ENCODE data around the gene PARD3B.

The PARD3B gene

DNA sequence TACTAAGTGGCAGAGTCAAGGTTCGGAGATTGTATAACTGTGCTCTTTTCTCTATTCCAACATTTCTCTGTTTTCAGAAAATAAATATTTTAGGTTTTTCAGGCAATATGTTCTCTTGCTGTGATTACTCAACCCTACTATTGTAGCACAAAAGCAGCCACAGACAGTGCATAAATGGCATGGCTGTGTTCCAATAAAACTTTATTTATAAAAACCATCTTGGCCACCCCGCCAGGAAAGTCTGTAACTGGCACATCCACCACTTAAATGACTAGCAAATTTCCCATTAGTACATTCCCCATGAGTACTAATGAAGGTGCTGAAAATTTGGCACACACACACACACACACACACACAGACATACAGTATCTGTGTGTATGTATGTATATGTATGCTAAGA, 30.8 kb upstream of the PARD3B start:
- Histone ChIP-seq H3K4me1 (ENCODE audit: control insufficient read depth, insufficient read depth, low read length) (no peaks in the 10 kb centered on the region), H3K4me3 (ENCODE audit: low read length) (no peak overlapping the region), H3K4me2 (ENCODE audit: low read length) (no peak overlapping the region), H3K9ac (ENCODE audit: low read depth, low read length) (no peak overlapping the region), H3K36me3 (ENCODE audit: insufficient read depth, low read length) (no peaks in the 10 kb centered on the region), H3K9me3 (replicated peaks; ENCODE audit: low read length) (no peaks in the 10 kb centered on the region), H3K27me3 (ENCODE audit: control insufficient read depth, insufficient read depth, low read length) (no peaks in the 10 kb centered on the region)

DNA sequence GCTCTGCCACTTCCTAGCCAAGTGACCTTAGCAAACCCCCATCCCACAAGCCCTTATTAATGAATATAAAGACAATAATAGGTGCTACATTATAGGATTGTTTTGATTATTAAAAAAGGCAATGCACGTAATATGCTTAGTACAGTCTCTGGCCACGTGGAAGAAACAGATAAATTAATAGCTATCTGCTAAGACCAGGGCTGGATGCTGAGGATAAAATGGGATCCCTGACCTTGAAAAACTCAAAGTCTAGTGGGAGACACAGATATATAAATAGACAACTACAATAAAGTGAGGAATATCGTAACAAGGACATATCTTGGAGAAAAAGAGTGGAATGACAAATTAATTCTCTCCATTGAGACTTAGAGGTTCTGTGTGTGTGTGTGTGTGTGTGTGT, 29.9 kb upstream of the PARD3B start:
- Histone ChIP-seq H3K9me3 (replicated peaks; ENCODE audit: low read length) (no peaks in the 10 kb centered on the region), H3K27me3 (ENCODE audit: control insufficient read depth, insufficient read depth, low read length) (no peaks in the 10 kb centered on the region), H3K4me3 (ENCODE audit: low read length) (no peak overlapping the region), H3K4me2 (ENCODE audit: low read length) (no peak overlapping the region), H3K36me3 (ENCODE audit: insufficient read depth, low read length) (no peaks in the 10 kb centered on the region), H3K4me1 (ENCODE audit: control insufficient read depth, insufficient read depth, low read length) (no peaks in the 10 kb centered on the region), H3K9ac (ENCODE audit: low read depth, low read length) (no peak overlapping the region)

DNA sequence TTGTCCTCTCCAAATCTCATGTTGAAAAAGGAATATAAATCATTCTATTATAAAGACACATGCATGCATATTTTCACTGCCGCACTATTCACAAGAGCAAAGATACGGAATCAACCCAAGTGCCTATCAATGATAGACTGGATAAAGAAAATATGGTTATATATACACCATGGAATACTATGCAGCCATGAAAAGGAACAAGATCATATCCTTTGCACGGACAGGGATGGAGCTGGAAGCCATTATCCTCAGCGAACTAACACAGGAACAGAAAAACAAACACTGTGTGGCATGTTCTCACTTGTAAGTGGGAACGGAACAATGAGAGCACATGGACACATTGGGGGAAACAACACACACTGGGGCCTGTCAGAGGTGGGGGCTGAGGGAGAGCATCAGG, 28.1 kb upstream of the PARD3B start:
- Histone ChIP-seq H3K4me1 (ENCODE audit: control insufficient read depth, insufficient read depth, low read length) (no peaks in the 10 kb centered on the region), H3K9ac (ENCODE audit: low read depth, low read length) (no peak overlapping the region)

DNA sequence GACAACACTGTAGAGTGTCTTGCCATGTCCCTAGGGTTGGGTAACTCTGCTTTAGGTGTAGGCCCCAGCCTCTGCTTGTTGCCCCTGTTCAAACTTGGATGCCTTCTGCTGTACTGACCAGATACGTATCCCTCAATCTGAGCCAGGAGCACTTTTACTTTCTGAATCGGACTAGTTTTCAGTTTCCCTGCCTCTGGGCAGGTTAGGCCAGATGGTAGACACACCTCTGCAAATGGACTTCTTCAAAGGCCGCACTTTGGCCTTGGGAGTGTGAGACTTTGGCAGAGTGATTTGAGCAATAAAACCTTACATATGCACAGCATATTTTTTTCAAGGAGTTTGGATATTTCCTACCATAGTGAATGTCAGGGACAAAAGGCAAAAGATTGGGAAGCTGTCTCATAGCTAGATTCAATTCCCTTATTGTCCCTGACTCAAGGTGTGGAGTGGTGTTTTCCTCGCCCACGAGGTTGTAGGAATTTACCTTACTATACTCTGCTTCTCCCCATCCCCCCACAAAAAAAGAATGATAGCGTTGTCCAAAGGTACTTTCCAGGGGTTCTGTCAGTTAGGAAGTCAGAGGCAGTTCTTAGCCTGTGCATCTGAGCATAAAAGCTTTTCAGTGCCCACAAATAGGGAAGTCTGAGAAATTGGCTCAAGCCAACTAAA, 15.3 kb upstream of the PARD3B start:
- H3K36me3 ChIP-seq (ENCODE audit: insufficient read depth, low read length), result no peaks in the 10 kb centered on the region
- no peaks in the 10 kb centered on the region for H3K9me3 ChIP-seq (replicated peaks; ENCODE audit: low read length)
- H3K4me2 ChIP-seq (ENCODE audit: low read length), result no peak overlapping the region
- H3K9ac ChIP-seq (ENCODE audit: low read depth, low read length), result no peak overlapping the region
- H3K4me1 ChIP-seq (ENCODE audit: control insufficient read depth, insufficient read depth, low read length), result peaks cover 16% of the 10 kb centered on the region
- H3K27me3 ChIP-seq (ENCODE audit: control insufficient read depth, insufficient read depth, low read length), result no peaks in the 10 kb centered on the region
- no peak overlapping the region for H3K4me3 ChIP-seq (ENCODE audit: low read length)

More for the DNA sequence above, 28.1 kb upstream of the PARD3B start:
- no peaks in the 10 kb centered on the region for H3K9me3 ChIP-seq (replicated peaks; ENCODE audit: low read length)
- no peak overlapping the region for H3K4me2 ChIP-seq (ENCODE audit: low read length)
- H3K27me3 ChIP-seq (ENCODE audit: control insufficient read depth, insufficient read depth, low read length), result no peaks in the 10 kb centered on the region
- H3K36me3 ChIP-seq (ENCODE audit: insufficient read depth, low read length), result no peaks in the 10 kb centered on the region
- no peak overlapping the region for H3K4me3 ChIP-seq (ENCODE audit: low read length)

DNA sequence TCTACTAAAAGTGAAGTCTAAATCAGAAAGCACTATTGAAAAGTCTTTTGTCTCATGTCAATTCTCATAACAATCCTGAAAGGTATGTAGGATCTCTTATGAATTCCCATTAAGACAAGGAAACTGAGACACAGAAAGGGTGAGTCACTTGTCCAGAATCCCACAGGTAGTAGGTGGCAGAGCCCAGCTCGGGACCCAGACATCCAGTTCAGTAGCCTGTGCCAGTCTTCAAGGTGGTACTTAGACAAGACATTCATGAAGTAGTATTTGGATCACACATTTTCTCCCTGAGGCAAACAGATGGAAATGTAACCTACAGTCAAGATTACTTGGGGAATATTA, 14.8 kb upstream of the PARD3B start:
- no peak overlapping the region for H3K9ac ChIP-seq (ENCODE audit: low read depth, low read length)

DNA sequence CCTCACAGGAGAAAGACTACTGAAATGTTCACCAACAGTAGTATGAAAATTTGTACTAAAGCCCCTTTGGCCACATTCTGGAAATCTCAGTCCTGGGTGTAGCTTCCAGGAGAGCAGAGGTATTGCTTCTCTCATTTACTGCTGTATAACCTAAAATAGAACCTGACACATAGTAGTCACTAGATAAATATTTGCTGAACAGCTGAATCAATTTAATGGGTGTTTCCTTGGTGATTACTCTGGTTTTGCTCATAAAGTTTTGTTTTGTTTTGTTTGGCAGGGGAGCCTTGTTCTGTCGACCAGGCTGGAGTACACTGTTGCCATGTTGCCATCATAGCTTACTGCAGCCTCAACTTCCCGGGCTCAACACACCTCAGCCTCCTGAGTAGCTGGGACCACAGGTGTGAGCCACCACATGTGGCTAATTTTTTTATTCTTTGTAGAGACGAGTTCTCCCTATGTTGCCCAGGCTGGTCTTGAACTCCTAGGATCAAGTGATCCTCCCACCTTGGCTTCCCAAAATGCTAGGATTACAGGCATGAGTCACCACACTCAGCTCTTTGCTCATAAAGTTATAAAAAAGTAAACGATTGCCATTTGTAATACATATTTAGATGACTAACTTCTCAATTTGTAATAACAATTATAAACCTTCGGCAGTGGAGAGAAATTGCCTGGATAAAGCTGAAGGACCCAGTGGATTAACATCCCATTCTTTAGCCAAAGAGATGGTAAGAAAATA, 11.5 kb upstream of the PARD3B start:
- Histone ChIP-seq H3K27me3 (ENCODE audit: control insufficient read depth, insufficient read depth, low read length) (no peaks in the 10 kb centered on the region), H3K4me1 (ENCODE audit: control insufficient read depth, insufficient read depth, low read length) (peaks cover 21% of the 10 kb centered on the region), H3K9me3 (replicated peaks; ENCODE audit: low read length) (no peaks in the 10 kb centered on the region), H3K4me3 (ENCODE audit: low read length) (no peak overlapping the region), H3K9ac (ENCODE audit: low read depth, low read length) (peak overlapping the region; percentile 8), H3K4me2 (ENCODE audit: low read length) (peak overlapping the region; percentile 37), H3K36me3 (ENCODE audit: insufficient read depth, low read length) (no peaks in the 10 kb centered on the region)

More for the DNA sequence above, 14.8 kb upstream of the PARD3B start:
- Histone ChIP-seq H3K4me1 (ENCODE audit: control insufficient read depth, insufficient read depth, low read length) (peaks cover 16% of the 10 kb centered on the region), H3K27me3 (ENCODE audit: control insufficient read depth, insufficient read depth, low read length) (no peaks in the 10 kb centered on the region), H3K36me3 (ENCODE audit: insufficient read depth, low read length) (no peaks in the 10 kb centered on the region), H3K4me2 (ENCODE audit: low read length) (no peak overlapping the region), H3K4me3 (ENCODE audit: low read length) (no peak overlapping the region), H3K9me3 (replicated peaks; ENCODE audit: low read length) (no peaks in the 10 kb centered on the region)

DNA sequence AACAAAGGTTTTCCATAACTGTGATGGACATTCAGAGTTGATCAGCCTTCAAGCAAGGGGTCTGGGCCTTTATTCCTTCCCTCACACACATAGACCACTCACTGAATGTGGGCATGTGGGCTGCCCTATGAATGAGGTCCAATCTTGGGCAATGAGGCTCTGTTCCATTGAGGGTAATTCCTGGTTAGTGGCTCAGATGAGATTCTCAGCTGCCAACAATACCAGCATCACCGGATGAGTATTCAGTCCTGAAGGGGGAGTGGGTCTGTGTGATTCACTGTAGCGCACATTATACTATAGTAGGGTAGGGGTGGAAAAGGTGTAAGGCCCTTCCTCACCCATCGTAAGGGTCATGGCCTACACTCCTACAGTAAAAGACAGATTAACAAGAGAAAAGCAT, 9.9 kb upstream of the PARD3B start:
- Histone ChIP-seq H3K4me2 (ENCODE audit: low read length) (no peak overlapping the region), H3K4me3 (ENCODE audit: low read length) (no peak overlapping the region), H3K27me3 (ENCODE audit: control insufficient read depth, insufficient read depth, low read length) (no peaks in the 10 kb centered on the region), H3K9me3 (replicated peaks; ENCODE audit: low read length) (no peaks in the 10 kb centered on the region), H3K9ac (ENCODE audit: low read depth, low read length) (no peak overlapping the region), H3K36me3 (ENCODE audit: insufficient read depth, low read length) (no peaks in the 10 kb centered on the region), H3K4me1 (ENCODE audit: control insufficient read depth, insufficient read depth, low read length) (peaks cover 25% of the 10 kb centered on the region)

DNA sequence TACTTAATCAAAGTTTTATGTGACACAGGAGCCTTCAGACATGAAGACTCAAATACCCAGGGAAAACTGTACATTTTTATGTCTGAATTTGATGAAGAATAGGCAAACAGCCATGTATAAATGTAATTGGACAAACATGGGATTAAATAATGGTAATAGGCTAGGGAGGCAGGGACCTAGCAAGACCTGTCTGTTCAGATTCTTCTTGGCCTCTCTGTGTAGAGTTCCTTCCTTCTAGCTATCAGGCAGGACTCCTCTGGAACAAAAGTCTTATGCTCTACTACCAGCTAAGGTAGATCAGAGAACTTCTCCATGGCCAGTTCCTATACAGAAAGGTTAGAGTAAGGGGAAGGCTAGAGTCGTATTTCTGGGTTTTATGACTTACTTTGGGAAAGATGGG, 9.5 kb upstream of the PARD3B start:
- Histone ChIP-seq H3K4me2 (ENCODE audit: low read length) (no peak overlapping the region), H3K9me3 (replicated peaks; ENCODE audit: low read length) (no peaks in the 10 kb centered on the region), H3K4me1 (ENCODE audit: control insufficient read depth, insufficient read depth, low read length) (peaks cover 25% of the 10 kb centered on the region), H3K27me3 (ENCODE audit: control insufficient read depth, insufficient read depth, low read length) (no peaks in the 10 kb centered on the region), H3K9ac (ENCODE audit: low read depth, low read length) (no peak overlapping the region), H3K36me3 (ENCODE audit: insufficient read depth, low read length) (no peaks in the 10 kb centered on the region), H3K4me3 (ENCODE audit: low read length) (no peak overlapping the region)

DNA sequence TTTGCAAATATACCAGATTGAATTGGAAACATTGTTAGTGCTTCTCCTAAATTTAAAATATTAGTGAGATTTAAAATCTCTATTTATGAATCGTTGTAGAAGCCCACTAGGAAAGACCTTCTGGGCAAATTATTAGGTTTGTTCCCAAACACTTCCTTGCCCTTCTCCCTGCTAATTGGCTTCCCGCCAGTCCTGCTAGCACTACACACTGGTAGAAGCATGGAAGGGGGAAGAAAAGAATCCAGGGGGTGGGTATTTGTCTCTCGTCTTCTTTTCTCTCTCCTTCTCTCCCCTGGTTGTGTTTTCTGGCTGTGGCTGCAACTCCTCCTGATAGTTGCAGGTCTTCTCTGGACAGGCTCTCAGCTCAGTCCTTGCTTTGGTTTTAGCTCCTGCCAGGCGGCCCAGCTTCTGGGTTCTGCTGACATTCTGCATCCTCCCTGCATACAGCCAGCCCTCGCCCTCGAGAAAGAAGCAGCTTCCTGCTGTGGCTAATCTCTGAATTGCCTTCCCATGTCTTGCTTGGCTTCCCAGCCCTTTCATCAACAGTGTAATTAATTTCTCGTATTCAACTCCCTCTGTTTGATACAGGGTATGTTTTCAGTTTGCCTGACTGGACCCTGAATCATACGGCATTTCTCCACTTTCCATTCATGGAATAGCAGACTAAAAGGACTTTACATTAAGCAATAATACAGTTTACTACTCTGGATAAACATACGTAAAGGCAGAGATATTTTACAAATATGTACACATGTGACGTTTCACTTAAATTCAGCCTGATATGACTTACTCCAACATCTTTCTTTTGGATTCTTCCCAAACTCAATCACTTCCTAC, 6.9 kb upstream of the PARD3B start:
- Histone ChIP-seq H3K4me1 (ENCODE audit: control insufficient read depth, insufficient read depth, low read length) (peaks cover 22% of the 10 kb centered on the region), H3K4me2 (ENCODE audit: low read length) (peak overlapping the region; percentile 63), H3K27me3 (ENCODE audit: control insufficient read depth, insufficient read depth, low read length) (no peaks in the 10 kb centered on the region), H3K9ac (ENCODE audit: low read depth, low read length) (peak overlapping the region; percentile 54), H3K4me3 (ENCODE audit: low read length) (no peak overlapping the region), H3K36me3 (ENCODE audit: insufficient read depth, low read length) (no peaks in the 10 kb centered on the region), H3K9me3 (replicated peaks; ENCODE audit: low read length) (no peaks in the 10 kb centered on the region)

DNA sequence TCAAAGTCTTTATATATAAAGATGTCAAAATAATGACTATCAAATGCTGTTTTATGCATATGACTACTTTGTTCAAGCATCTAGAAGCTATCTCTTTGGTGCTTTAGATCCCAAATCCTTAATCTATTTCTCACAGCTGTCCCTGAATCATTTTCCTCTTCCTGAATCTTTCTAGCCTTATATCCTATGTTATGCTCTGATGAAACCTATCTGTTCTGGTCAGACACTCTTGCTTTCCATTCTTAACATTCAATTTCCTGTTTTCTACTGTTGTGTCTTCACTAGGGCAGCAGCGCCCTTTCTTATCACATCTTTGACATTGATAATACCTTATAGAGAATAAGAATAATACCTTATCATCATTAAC, 6.3 kb upstream of the PARD3B start:
- H3K4me1 ChIP-seq (ENCODE audit: control insufficient read depth, insufficient read depth, low read length), result peaks cover 16% of the 10 kb centered on the region
- peak overlapping the region; percentile 54 for H3K9ac ChIP-seq (ENCODE audit: low read depth, low read length)
- no peaks in the 10 kb centered on the region for H3K9me3 ChIP-seq (replicated peaks; ENCODE audit: low read length)

DNA sequence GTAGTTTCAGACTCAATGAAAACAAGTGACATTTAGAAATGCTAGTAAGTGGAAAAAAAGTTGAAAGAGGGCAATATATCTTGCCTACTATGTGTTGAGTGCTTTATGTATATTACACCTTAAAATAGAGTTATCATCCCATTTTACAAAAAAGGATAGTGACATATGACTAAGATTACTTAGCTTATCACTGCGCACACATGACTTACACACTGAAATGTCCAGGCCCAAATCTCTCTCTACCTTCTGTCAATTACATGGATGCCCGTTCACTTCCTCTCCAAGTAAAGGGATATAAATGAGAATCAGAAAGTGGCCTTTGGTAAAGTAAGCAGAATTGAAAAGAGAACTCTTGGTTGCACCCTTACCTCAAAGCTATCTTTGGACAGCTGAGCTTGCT, 3.6 kb upstream of the PARD3B start:
- Histone ChIP-seq H3K36me3 (ENCODE audit: insufficient read depth, low read length) (no peaks in the 10 kb centered on the region), H3K27me3 (ENCODE audit: control insufficient read depth, insufficient read depth, low read length) (no peaks in the 10 kb centered on the region), H3K4me2 (ENCODE audit: low read length) (no peak overlapping the region), H3K9ac (ENCODE audit: low read depth, low read length) (no peak overlapping the region), H3K4me1 (ENCODE audit: control insufficient read depth, insufficient read depth, low read length) (peaks cover 23% of the 10 kb centered on the region), H3K9me3 (replicated peaks; ENCODE audit: low read length) (no peaks in the 10 kb centered on the region), H3K4me3 (ENCODE audit: low read length) (no peak overlapping the region)

More for the DNA sequence above, 6.3 kb upstream of the PARD3B start:
- Histone ChIP-seq H3K4me2 (ENCODE audit: low read length) (peak overlapping the region; percentile 63), H3K27me3 (ENCODE audit: control insufficient read depth, insufficient read depth, low read length) (no peaks in the 10 kb centered on the region), H3K4me3 (ENCODE audit: low read length) (no peak overlapping the region), H3K36me3 (ENCODE audit: insufficient read depth, low read length) (no peaks in the 10 kb centered on the region)

Measured in skeletal muscle satellite cell (primary cell).